Measurements from ENCODE around the gene KCNC3. TPM values are rescaled to one million over a fixed set of nuclear protein-coding genes. Genes with fewer than 3 reads are reported as not detected.

The KCNC3 gene
- total and polyA plus RNA-seq, 2 donors (not counting 3 experiments of a cell fraction or from before 2014, with no cell fraction given): 0.22 to 0.91 TPM

GRCh38 chr19:50313812-50314536 is 15.2 kb downstream of the KCNC3 start:
- H3K4me2 ChIP-seq (ENCODE audit: insufficient read depth, low read length): no peak overlapping the region
- H3K36me3 ChIP-seq (ENCODE audit: control insufficient read depth in 2 of 2, extremely low read depth in 1 of 2, insufficient read depth in 2 of 2, low read length in 2 of 2): no peaks in the 10 kb centered on the region
- dilution Hi-C loops (cut with MboI; ENCODE audit: extremely low pct_ligation_motif_present, low sequenced_read_pairs) (no loop called here), intact Hi-C loops (cut with micrococcal nuclease) (no loop called here)
- H3K9me3 ChIP-seq (replicated peaks; ENCODE audit: control insufficient read depth, insufficient read depth, low read length): no peaks in the 10 kb centered on the region
- no peaks in the 10 kb centered on the region for H4K20me1 ChIP-seq (replicated peaks; ENCODE audit: control insufficient read depth, extremely low read depth, insufficient read depth, low read length)
- CTCF ChIA-PET: no interaction called here
- no peaks in the 10 kb centered on the region for H3K9me1 ChIP-seq (replicated peaks; ENCODE audit: control insufficient read depth, extremely low read depth, insufficient read depth, low read length)
- DNase-seq (ENCODE audit: low read depth, low spot score) (no peak), FAIRE-seq (no peak)
- no peak overlapping the region for H2AFZ ChIP-seq (ENCODE audit: low read depth, low read length)
- BruUV-seq (replicated peaks): no TSS peak
- peaks cover 34 to 43% of the 10 kb centered on the region in 2 experiments for H3K27me3 ChIP-seq (ENCODE audit: control insufficient read depth in 2 of 2, insufficient read depth in 2 of 2, low read length in 2 of 2)
- H3K4me3 ChIP-seq (replicated peaks in 1 of 3; ENCODE audit: insufficient read depth in 1 of 3, low read depth in 1 of 3, low read length in 3 of 3): no peak overlapping the region
- TF ChIP-seq, protein P1, sequence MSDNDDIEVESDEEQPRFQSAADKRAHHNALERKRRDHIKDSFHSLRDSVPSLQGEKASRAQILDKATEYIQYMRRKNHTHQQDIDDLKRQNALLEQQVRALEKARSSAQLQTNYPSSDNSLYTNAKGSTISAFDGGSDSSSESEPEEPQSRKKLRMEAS (IDR thresholded peaks at IDR 0.05; ENCODE audit: insufficient read depth, insufficient read length): no peak
- TF ChIP-seq POLR2AphosphoS5 (IDR thresholded peaks at IDR 0.05; ENCODE audit: insufficient read depth, low read depth, low read length) (no peak), POLR2A (IDR thresholded peaks at IDR 0.05; ENCODE audit: low read depth, low read length) (no peak), MYC (IDR thresholded peaks at IDR 0.05; ENCODE audit: low read depth, low read length) (no peak), FOS (IDR thresholded peaks at IDR 0.05; ENCODE audit: borderline replicate concordance, insufficient read depth, low read length) (no peak), GATA2 (IDR thresholded peaks at IDR 0.05; ENCODE audit: insufficient read depth, insufficient read length, low read depth, low read length) (no peak), JUN (IDR thresholded peaks at IDR 0.05; ENCODE audit: borderline replicate concordance, insufficient read depth, insufficient read length, low read depth) (no peak), EZH2 (IDR thresholded peaks at IDR 0.05; ENCODE audit: borderline replicate concordance, low read depth, low read length, severe bottlenecking) (no peak)
- TF ChIP-seq, protein P2, sequence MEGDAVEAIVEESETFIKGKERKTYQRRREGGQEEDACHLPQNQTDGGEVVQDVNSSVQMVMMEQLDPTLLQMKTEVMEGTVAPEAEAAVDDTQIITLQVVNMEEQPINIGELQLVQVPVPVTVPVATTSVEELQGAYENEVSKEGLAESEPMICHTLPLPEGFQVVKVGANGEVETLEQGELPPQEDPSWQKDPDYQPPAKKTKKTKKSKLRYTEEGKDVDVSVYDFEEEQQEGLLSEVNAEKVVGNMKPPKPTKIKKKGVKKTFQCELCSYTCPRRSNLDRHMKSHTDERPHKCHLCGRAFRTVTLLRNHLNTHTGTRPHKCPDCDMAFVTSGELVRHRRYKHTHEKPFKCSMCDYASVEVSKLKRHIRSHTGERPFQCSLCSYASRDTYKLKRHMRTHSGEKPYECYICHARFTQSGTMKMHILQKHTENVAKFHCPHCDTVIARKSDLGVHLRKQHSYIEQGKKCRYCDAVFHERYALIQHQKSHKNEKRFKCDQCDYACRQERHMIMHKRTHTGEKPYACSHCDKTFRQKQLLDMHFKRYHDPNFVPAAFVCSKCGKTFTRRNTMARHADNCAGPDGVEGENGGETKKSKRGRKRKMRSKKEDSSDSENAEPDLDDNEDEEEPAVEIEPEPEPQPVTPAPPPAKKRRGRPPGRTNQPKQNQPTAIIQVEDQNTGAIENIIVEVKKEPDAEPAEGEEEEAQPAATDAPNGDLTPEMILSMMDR (IDR thresholded peaks at IDR 0.05; ENCODE audit: extremely low read depth in 1 of 2, insufficient read depth in 1 of 2, low read depth in 1 of 2, low read length in 2 of 2): no peak
- H3K27ac ChIP-seq (ENCODE audit: insufficient read depth, low read depth, low read length): no peak overlapping the region
- H3K4me1 ChIP-seq (ENCODE audit: control insufficient read depth, extremely low read depth, insufficient read depth, low read length): no peaks in the 10 kb centered on the region
- POLR2A ChIA-PET: no interaction called here
- H3K9ac ChIP-seq (replicated peaks; ENCODE audit: extremely low read depth, insufficient read depth, low read length): no peak overlapping the region
- no peaks in the 10 kb centered on the region for H3K79me2 ChIP-seq (ENCODE audit: control insufficient read depth, insufficient read depth, low read length)

Data from endothelial cell of umbilical vein (primary cell).